Ishikawa (cell line): ENCODE measurements around the gene DKK1.

Source experiments
- NFIC ChIP-seq: IDR thresholded peaks from 2 replicates; pipeline ENCODE4 v1.6.1; 2012
- TAF1 ChIP-seq: IDR thresholded peaks from 2 replicates; pipeline ENCODE4 v1.6.1; 2012; ENCODE audit warnings: low read depth, mild to moderate bottlenecking
- TF ChIP-seq, protein P1 (sequence below): IDR thresholded peaks from 2 replicates; pipeline ENCODE4 v1.6.1; 2012; ENCODE audit warnings: low read depth, mild to moderate bottlenecking
- TF ChIP-seq, protein P2 (sequence below): IDR thresholded peaks from 2 replicates; pipeline ENCODE4 v1.6.1; 2012

DNA sequence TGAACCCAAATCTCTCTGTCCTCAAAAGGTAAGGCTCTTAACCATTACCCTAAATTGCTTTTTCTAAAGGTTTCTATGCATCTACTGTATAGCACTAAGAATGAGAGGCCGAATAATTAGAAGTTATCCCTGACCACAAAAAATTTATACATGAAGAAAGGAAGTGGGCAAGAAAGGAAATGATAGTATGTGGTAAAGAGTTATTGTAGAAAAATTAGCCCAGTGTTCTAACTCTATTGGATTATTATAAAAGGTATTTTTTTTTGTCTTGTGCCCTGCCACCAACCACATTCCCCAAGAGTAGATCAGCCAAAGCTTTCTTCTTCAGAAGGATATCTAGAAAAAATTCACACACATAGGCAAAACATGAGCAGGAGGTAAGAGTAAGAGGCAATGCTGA lies 45.4 kb downstream of the DKK1 start:
- TF ChIP-seq, protein P1, sequence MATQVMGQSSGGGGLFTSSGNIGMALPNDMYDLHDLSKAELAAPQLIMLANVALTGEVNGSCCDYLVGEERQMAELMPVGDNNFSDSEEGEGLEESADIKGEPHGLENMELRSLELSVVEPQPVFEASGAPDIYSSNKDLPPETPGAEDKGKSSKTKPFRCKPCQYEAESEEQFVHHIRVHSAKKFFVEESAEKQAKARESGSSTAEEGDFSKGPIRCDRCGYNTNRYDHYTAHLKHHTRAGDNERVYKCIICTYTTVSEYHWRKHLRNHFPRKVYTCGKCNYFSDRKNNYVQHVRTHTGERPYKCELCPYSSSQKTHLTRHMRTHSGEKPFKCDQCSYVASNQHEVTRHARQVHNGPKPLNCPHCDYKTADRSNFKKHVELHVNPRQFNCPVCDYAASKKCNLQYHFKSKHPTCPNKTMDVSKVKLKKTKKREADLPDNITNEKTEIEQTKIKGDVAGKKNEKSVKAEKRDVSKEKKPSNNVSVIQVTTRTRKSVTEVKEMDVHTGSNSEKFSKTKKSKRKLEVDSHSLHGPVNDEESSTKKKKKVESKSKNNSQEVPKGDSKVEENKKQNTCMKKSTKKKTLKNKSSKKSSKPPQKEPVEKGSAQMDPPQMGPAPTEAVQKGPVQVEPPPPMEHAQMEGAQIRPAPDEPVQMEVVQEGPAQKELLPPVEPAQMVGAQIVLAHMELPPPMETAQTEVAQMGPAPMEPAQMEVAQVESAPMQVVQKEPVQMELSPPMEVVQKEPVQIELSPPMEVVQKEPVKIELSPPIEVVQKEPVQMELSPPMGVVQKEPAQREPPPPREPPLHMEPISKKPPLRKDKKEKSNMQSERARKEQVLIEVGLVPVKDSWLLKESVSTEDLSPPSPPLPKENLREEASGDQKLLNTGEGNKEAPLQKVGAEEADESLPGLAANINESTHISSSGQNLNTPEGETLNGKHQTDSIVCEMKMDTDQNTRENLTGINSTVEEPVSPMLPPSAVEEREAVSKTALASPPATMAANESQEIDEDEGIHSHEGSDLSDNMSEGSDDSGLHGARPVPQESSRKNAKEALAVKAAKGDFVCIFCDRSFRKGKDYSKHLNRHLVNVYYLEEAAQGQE, result no peak
- TF ChIP-seq NFIC, result no peak
- TF ChIP-seq TAF1, result no peak
- TF ChIP-seq, protein P2, sequence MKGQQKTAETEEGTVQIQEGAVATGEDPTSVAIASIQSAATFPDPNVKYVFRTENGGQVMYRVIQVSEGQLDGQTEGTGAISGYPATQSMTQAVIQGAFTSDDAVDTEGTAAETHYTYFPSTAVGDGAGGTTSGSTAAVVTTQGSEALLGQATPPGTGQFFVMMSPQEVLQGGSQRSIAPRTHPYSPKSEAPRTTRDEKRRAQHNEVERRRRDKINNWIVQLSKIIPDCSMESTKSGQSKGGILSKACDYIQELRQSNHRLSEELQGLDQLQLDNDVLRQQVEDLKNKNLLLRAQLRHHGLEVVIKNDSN, result no peak
